K562 (cell line): ENCODE results near the gene WDR64. TPM values are rescaled to one million over a fixed set of nuclear protein-coding genes. Genes with fewer than 3 reads are reported as not detected.

Source experiments
- DPF2 ChIP-seq: fragments of 450-650 bp; IDR thresholded peaks from 2 replicates; pipeline ENCODE4 v1.6.1; 2016
- EHMT2 ChIP-seq: fragments of 450-650 bp; IDR thresholded peaks from 2 replicates; pipeline ENCODE4 v1.6.1; 2018; ENCODE audit warnings: antibody characterized with exemption
- FOXK2 ChIP-seq, 2 experiments: fragments of 450-650 bp; IDR thresholded peaks in 1 of 2; conservative IDR thresholded peaks in 1 of 2; 2 replicates each; pipeline ENCODE4 v1.6.1; 2016; ENCODE audit warnings: low read depth in 2 of 2, mild to moderate bottlenecking in 1 of 2
- KDM1A ChIP-seq, 2 experiments: fragments of 450-650 bp; IDR thresholded peaks; 2 replicates each; pipeline ENCODE4 v1.6.1; 2016; ENCODE audit warnings: mild to moderate bottlenecking in 2 of 2
- LCOR ChIP-seq: sonication (generic); formaldehyde crosslinking; IDR thresholded peaks from 2 replicates; pipeline ENCODE4 v1.8.0; 2022; ENCODE audit warnings: mild to moderate bottlenecking, missing genetic modification reagents
- MYBL2 ChIP-seq, 2 experiments: fragments of 450-650 bp in 1 of 2; sonication (generic) in 1 of 2; formaldehyde crosslinking in 1 of 2; IDR thresholded peaks; 2 replicates each; pipeline versions ENCODE4 v1.6.1 to v1.8.1; 2017 to 2022; ENCODE audit warnings: borderline replicate concordance in 1 of 2, inconsistent platforms in 1 of 2, low read depth in 1 of 2, mild to moderate bottlenecking in 1 of 2, missing genetic modification reagents in 1 of 2, moderate library complexity in 1 of 2
- POU5F1 ChIP-seq: fragments of 150-350 bp; IDR thresholded peaks from 2 replicates; pipeline ENCODE4 v1.6.1; 2014; ENCODE audit warnings: borderline replicate concordance, low read length, low read depth, mild to moderate bottlenecking; ENCODE audit not compliant: partially characterized antibody
- SIRT6 ChIP-seq: IDR thresholded peaks from one replicate; pipeline ENCODE4 v1.6.1; 2012; ENCODE audit warnings: low read depth, mild to moderate bottlenecking, control low read depth, inconsistent platforms, low read length, moderate library complexity
- SMARCA5 ChIP-seq: fragments of 450-650 bp; IDR thresholded peaks from 2 replicates; pipeline ENCODE4 v1.6.1; 2016
- TBL1XR1 ChIP-seq, 2 experiments: IDR thresholded peaks; 2 replicates each; pipeline ENCODE4 v1.6.1; 2012; ENCODE audit warnings: improper control_type of control experiment in 2 of 2, low read length in 2 of 2, mild to moderate bottlenecking in 1 of 2
- TCF3 ChIP-seq: sonication (generic); formaldehyde crosslinking; IDR thresholded peaks from 2 replicates; pipeline ENCODE4 v1.4.0; 2020; ENCODE audit warnings: mild to moderate bottlenecking, missing genetic modification reagents
- ZBTB17 ChIP-seq: fragments of 450-650 bp; formaldehyde crosslinking; IDR thresholded peaks from 2 replicates; pipeline ENCODE4 v1.4.0; 2020; ENCODE audit warnings: mild to moderate bottlenecking
- polyA plus RNA-seq, 8 experiments: library from polyadenylated mRNA; depleted of rRNA in 4 of 8; stranded (reverse) in 5 of 8; unstranded in 3 of 8; fragments of >200 nt; fragmentation: Nextera tagmentation in 2 of 8; fragmentation: Illumina TruSeq in 1 of 8; extraction: Ambion mirVana in 2 of 8; extraction: Trizol in 1 of 8; gene quantifications; 2 replicates each; pipeline versions ENCODE4 v1.2.1 to v1.2.3, GENCODE V29; 2011 to 2014; ENCODE audit warnings: inconsistent platforms in 1 of 8, missing spikeins in 1 of 8
- total RNA-seq, 7 experiments: library from RNA; depleted of rRNA in 6 of 7; stranded (reverse); fragments of >200 nt in 6 of 7; fragmentation: Illumina TruSeq in 2 of 7; extraction: Trizol in 2 of 7; gene quantifications; 2 replicates each; pipeline versions ENCODE4 v1.2.1 to v1.2.3, GENCODE V29; 2011 to 2021; ENCODE audit warnings: low replicate concordance in 1 of 7
- TF ChIP-seq, protein P1 (sequence below): fragments of 450-650 bp; IDR thresholded peaks from 2 replicates; pipeline ENCODE4 v1.6.1; 2018; ENCODE audit not compliant: partially characterized antibody
- TF ChIP-seq, protein P2 (sequence below): fragments of 450-650 bp; IDR thresholded peaks from 2 replicates; pipeline ENCODE4 v1.6.1; 2016; ENCODE audit warnings: missing biosample characterization, missing genetic modification characterization
- TF ChIP-seq, protein P3 (sequence below): fragments of 450-650 bp; formaldehyde crosslinking; IDR thresholded peaks from 2 replicates; pipeline ENCODE4 v1.4.0; 2020; ENCODE audit warnings: mild to moderate bottlenecking, moderate library complexity

The WDR64 gene
- total and polyA plus RNA-seq, 9 of the 15 experiments (the other 6 are each of a cell fraction or from before 2014, with no cell fraction given) = 0.06 to 0.29 (median 0.19) TPM; not detected in 5

DNA sequence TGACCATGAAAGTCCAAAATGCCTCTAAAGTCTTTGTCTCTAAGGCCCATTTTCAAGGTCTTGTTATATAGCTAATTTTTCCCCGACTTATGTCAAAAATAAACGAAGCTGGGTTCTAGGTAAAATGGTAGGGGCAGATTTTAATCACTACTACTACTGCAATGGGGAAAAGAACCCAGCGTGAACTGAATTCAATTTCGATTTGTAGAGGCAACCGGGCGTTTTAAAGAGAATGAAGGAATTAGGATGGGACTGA is 195.4 kb downstream of the WDR64 start (continued):
- TF ChIP-seq, protein P1, sequence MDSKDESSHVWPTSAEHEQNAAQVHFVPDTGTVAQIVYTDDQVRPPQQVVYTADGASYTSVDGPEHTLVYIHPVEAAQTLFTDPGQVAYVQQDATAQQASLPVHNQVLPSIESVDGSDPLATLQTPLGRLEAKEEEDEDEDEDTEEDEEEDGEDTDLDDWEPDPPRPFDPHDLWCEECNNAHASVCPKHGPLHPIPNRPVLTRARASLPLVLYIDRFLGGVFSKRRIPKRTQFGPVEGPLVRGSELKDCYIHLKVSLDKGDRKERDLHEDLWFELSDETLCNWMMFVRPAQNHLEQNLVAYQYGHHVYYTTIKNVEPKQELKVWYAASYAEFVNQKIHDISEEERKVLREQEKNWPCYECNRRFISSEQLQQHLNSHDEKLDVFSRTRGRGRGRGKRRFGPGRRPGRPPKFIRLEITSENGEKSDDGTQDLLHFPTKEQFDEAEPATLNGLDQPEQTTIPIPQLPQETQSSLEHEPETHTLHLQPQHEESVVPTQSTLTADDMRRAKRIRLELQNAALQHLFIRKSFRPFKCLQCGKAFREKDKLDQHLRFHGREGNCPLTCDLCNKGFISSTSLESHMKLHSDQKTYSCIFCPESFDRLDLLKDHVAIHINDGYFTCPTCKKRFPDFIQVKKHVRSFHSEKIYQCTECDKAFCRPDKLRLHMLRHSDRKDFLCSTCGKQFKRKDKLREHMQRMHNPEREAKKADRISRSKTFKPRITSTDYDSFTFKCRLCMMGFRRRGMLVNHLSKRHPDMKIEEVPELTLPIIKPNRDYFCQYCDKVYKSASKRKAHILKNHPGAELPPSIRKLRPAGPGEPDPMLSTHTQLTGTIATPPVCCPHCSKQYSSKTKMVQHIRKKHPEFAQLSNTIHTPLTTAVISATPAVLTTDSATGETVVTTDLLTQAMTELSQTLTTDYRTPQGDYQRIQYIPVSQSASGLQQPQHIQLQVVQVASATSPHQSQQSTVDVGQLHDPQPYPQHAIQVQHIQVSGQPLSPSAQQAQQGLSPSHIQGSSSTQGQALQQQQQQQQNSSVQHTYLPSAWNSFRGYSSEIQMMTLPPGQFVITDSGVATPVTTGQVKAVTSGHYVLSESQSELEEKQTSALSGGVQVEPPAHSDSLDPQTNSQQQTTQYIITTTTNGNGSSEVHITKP = no peak
- TF ChIP-seq MYBL2 (IDR thresholded peaks at IDR 0.05; ENCODE audit: low read depth) (peak; percentile 77; the same call in 1 of the 2 replicates), MYBL2 (CRISPR knock-in tag; IDR thresholded peaks at IDR 0.05; ENCODE audit: borderline replicate concordance) (no peak), KDM1A (IDR thresholded peaks at IDR 0.05) (0 out of 4 replicates have a peak, but pooled peaks of 1 of the 2 experiments have one; percentile 18), TCF3 (CRISPR knock-in tag) (no peak), POU5F1 (no peak), TBL1XR1 (IDR thresholded peaks at IDR 0.05; ENCODE audit: low read length in 2 of 2) (no peak), DPF2 (peak; percentile 65), SIRT6 (no peak), LCOR (CRISPR knock-in tag) (no peak; the same call in 1 of the 2 replicates), ZBTB17 (CRISPR knock-in tag) (no peak), SMARCA5 (no peak), FOXK2 (conservative IDR thresholded peaks at IDR 0.05 in 1 of 2, IDR thresholded peaks at IDR 0.05 in 1 of 2; ENCODE audit: low read depth in 2 of 2) (no peak), EHMT2 (0 out of 2 replicates have a peak, but pooled peaks have one; percentile 24)
- TF ChIP-seq, protein P2, sequence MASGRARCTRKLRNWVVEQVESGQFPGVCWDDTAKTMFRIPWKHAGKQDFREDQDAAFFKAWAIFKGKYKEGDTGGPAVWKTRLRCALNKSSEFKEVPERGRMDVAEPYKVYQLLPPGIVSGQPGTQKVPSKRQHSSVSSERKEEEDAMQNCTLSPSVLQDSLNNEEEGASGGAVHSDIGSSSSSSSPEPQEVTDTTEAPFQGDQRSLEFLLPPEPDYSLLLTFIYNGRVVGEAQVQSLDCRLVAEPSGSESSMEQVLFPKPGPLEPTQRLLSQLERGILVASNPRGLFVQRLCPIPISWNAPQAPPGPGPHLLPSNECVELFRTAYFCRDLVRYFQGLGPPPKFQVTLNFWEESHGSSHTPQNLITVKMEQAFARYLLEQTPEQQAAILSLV (tag) = no peak
- TF ChIP-seq, protein P3, sequence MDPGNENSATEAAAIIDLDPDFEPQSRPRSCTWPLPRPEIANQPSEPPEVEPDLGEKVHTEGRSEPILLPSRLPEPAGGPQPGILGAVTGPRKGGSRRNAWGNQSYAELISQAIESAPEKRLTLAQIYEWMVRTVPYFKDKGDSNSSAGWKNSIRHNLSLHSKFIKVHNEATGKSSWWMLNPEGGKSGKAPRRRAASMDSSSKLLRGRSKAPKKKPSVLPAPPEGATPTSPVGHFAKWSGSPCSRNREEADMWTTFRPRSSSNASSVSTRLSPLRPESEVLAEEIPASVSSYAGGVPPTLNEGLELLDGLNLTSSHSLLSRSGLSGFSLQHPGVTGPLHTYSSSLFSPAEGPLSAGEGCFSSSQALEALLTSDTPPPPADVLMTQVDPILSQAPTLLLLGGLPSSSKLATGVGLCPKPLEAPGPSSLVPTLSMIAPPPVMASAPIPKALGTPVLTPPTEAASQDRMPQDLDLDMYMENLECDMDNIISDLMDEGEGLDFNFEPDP (CRISPR knock-in tag) = no peak
